ENCODE measurements around the gene UBXN11. TPM values are rescaled to one million over a fixed set of nuclear protein-coding genes. Genes with fewer than 3 reads are reported as not detected.

The UBXN11 gene
- polyA plus RNA-seq, 2 of the 4 experiments (the other 2 are of a cell fraction): 7.6 to 10.8 TPM

- no peak overlapping the region for H3K4me3 ChIP-seq
- TF ChIP-seq HES2 (IDR thresholded peaks at IDR 0.05): no peak
- no peak for TF ChIP-seq HOXB13 (CRISPR knock-in tag; IDR thresholded peaks at IDR 0.05; ENCODE audit: low read depth)
- TF ChIP-seq ATOH8 (CRISPR knock-in tag; IDR thresholded peaks at IDR 0.05; ENCODE audit: low read depth): no peak
- no peak for TF ChIP-seq NPAS2 (CRISPR knock-in tag; IDR thresholded peaks at IDR 0.05; ENCODE audit: borderline replicate concordance)
- TF ChIP-seq PBX3 (IDR thresholded peaks at IDR 0.05): no peak
- TF ChIP-seq PHF8 (IDR thresholded peaks at IDR 0.05; ENCODE audit: borderline replicate concordance, low read depth): no peak
- TF ChIP-seq CHD4 (IDR thresholded peaks at IDR 0.05; ENCODE audit: borderline replicate concordance): no peak
- no peak for TF ChIP-seq MAZ (IDR thresholded peaks at IDR 0.05; ENCODE audit: borderline replicate concordance, low read depth, low read length)
- no peak for TF ChIP-seq RARB (CRISPR knock-in tag; IDR thresholded peaks at IDR 0.05)
- TF ChIP-seq EP300 (IDR thresholded peaks at IDR 0.05): no peak
- no peak for TF ChIP-seq SREBF2 (IDR thresholded peaks at IDR 0.05)
- no peak for TF ChIP-seq FOSB (CRISPR knock-in tag; IDR thresholded peaks at IDR 0.05)
- no peak for TF ChIP-seq BHLHE40 (IDR thresholded peaks at IDR 0.05; ENCODE audit: low read depth, low read length)
- no peak for TF ChIP-seq GATA3 (IDR thresholded peaks at IDR 0.05; ENCODE audit: borderline replicate concordance)
- no peak for TF ChIP-seq CEBPB (IDR thresholded peaks at IDR 0.05)
- TF ChIP-seq HOXA7 (CRISPR knock-in tag; IDR thresholded peaks at IDR 0.05): no peak
- TF ChIP-seq USF2 (IDR thresholded peaks at IDR 0.05): no peak
- peaks cover 48% of the 10 kb centered on the region for H3K4me1 ChIP-seq
- ChIA-PET POLR2A (no interaction called here), CTCF (no interaction called here)
- no peak for DNase-seq (ENCODE audit: low read depth in 1 of 2, low spot score in 1 of 2)
- H3K27ac ChIP-seq: no peak overlapping the region
- no peak for FAIRE-seq
- no peak overlapping the region for H3K4me2 ChIP-seq
- no peaks in the 10 kb centered on the region for H3K9me3 ChIP-seq
- WGBS (ENCODE audit: missing lambda C conversion rate): 79% methylated on average over 4 of the region's 4 CpGs
- no peak for ATAC-seq
These were observed 66.5 kb downstream of the UBXN11 start for GRCh38 chr1:26239936-26240335.

- CTCF ChIA-PET: interaction anchor here (1.5 to 5.2 kb wide), 2 partner anchors 38 to 68 kb away, joined by 3 to 33 read pairs; partner anchors contain the start of genes C1orf232 and ZNF593
- WGBS (ENCODE audit: missing lambda C conversion rate): 26% methylated on average over 6 of the region's 6 CpGs
- POLR2A ChIA-PET: no interaction called here
- FAIRE-seq (no peak), ATAC-seq (no peak), DNase-seq (ENCODE audit: low read depth in 1 of 2, low spot score in 1 of 2) (peak in 1 of 2 experiments; percentile 37)
- Histone ChIP-seq H3K9me3 (no peaks in the 10 kb centered on the region), H3K4me3 (no peak overlapping the region), H3K27ac (peak overlapping the region; percentile 61 to 88), H3K4me1 (peaks cover 52% of the 10 kb centered on the region), H3K4me2 (peak overlapping the region; percentile 93)
- TF ChIP-seq NPAS2 (CRISPR knock-in tag; IDR thresholded peaks at IDR 0.05; ENCODE audit: borderline replicate concordance): no peak
- TF ChIP-seq ZNF302 (CRISPR knock-in tag; IDR thresholded peaks at IDR 0.05): no peak
- no peak for TF ChIP-seq RFX5 (IDR thresholded peaks at IDR 0.05)
- TF ChIP-seq RAD21 (conservative IDR thresholded peaks at IDR 0.05 in 1 of 2, IDR thresholded peaks at IDR 0.05 in 1 of 2): no peak
- TF ChIP-seq FOSL2 (IDR thresholded peaks at IDR 0.05): no peak
- TF ChIP-seq FOSL2 (CRISPR knock-in tag; IDR thresholded peaks at IDR 0.05): peak; percentile 47; the same call in 1 of the 2 replicates
- TF ChIP-seq MAFK (IDR thresholded peaks at IDR 0.05; ENCODE audit: partially characterized antibody): peak; percentile 96
- TF ChIP-seq HEYL (CRISPR knock-in tag; IDR thresholded peaks at IDR 0.05): no peak
- TF ChIP-seq NFE2L2 (conservative IDR thresholded peaks at IDR 0.05; ENCODE audit: low read length): peak; percentile 94
- TF ChIP-seq HOXA7 (CRISPR knock-in tag; IDR thresholded peaks at IDR 0.05): no peak
These were observed 69.0 kb downstream of the UBXN11 start for GRCh38 chr1:26237230-26237966.
